ENCODE measurements around the gene HBS1L.

DNA sequence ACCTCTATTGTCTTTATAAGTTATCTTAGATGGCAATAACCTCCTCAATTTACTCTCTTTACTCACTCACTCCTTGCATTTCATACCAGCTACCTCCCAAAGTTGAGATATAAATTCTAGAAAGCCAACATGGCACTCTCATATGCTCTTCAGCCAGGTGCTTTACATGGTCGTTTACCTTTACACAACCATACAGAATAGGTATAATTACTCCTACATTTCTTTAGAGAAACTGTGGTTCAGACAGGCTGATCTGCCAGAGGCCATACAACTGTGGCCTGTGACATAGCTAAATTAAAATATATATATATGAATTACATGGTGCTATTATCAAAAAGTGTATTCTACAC is 45.7 kb downstream of the HBS1L start:
- TF ChIP-seq, protein P1, sequence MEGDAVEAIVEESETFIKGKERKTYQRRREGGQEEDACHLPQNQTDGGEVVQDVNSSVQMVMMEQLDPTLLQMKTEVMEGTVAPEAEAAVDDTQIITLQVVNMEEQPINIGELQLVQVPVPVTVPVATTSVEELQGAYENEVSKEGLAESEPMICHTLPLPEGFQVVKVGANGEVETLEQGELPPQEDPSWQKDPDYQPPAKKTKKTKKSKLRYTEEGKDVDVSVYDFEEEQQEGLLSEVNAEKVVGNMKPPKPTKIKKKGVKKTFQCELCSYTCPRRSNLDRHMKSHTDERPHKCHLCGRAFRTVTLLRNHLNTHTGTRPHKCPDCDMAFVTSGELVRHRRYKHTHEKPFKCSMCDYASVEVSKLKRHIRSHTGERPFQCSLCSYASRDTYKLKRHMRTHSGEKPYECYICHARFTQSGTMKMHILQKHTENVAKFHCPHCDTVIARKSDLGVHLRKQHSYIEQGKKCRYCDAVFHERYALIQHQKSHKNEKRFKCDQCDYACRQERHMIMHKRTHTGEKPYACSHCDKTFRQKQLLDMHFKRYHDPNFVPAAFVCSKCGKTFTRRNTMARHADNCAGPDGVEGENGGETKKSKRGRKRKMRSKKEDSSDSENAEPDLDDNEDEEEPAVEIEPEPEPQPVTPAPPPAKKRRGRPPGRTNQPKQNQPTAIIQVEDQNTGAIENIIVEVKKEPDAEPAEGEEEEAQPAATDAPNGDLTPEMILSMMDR (optimal IDR thresholded peaks at IDR 0.05 in 1 of 3, IDR thresholded peaks at IDR 0.05 in 1 of 3, conservative IDR thresholded peaks at IDR 0.05 in 1 of 3; ENCODE audit: extremely low read depth in 1 of 3, insufficient read depth in 2 of 3, low read length in 3 of 3) = no peak
- TF ChIP-seq EZH2 (IDR thresholded peaks at IDR 0.05; ENCODE audit: low read length) = no peak

All from keratinocyte (primary cell).